ENCODE measurements around the gene NBL1.

NBL1 gene

GRCh38 chr1:19645411-19646251, 1.5 kb downstream of the NBL1 start:
- in situ Hi-C loops (cut with MboI; ENCODE audit: low sequenced_read_pairs), result no loop called here

- in situ Hi-C loops (cut with MboI; ENCODE audit: low sequenced_read_pairs), result no loop called here
Measured at GRCh38 chr1:19646377-19647319, 2.5 kb downstream of the NBL1 start.

- in situ Hi-C loops (cut with MboI; ENCODE audit: low sequenced_read_pairs), result no loop called here
Measured at GRCh38 chr1:19647643-19648042, 3.5 kb downstream of the NBL1 start.

GRCh38 chr1:19648239-19648638, 4.1 kb downstream of the NBL1 start:
- in situ Hi-C loops (cut with MboI; ENCODE audit: low sequenced_read_pairs), result no loop called here

GRCh38 chr1:19648689-19649088, 4.6 kb downstream of the NBL1 start:
- in situ Hi-C loops (cut with MboI; ENCODE audit: low sequenced_read_pairs), result no loop called here

GRCh38 chr1:19650416-19651140, 6.5 kb downstream of the NBL1 start:
- in situ Hi-C loops (cut with MboI; ENCODE audit: low sequenced_read_pairs), result no loop called here

- in situ Hi-C loops (cut with MboI; ENCODE audit: low sequenced_read_pairs), result no loop called here
Measured at GRCh38 chr1:19651141-19651737, 7.1 kb downstream of the NBL1 start.

GRCh38 chr1:19654386-19654785, 10.3 kb downstream of the NBL1 start:
- in situ Hi-C loops (cut with MboI; ENCODE audit: low sequenced_read_pairs), result no loop called here

GRCh38 chr1:19654886-19655717, 11.0 kb downstream of the NBL1 start:
- in situ Hi-C loops (cut with MboI; ENCODE audit: low sequenced_read_pairs), result no loop called here

- in situ Hi-C loops (cut with MboI; ENCODE audit: low sequenced_read_pairs), result no loop called here
Measured at GRCh38 chr1:19655718-19656080, 11.6 kb downstream of the NBL1 start.

GRCh38 chr1:19656134-19656779, 12.1 kb downstream of the NBL1 start:
- in situ Hi-C loops (cut with MboI; ENCODE audit: low sequenced_read_pairs), result no loop called here

- in situ Hi-C loops (cut with MboI; ENCODE audit: low sequenced_read_pairs), result no loop called here
Measured at GRCh38 chr1:19656780-19657466, 12.8 kb downstream of the NBL1 start.

- in situ Hi-C loops (cut with MboI; ENCODE audit: low sequenced_read_pairs), result no loop called here
Measured at GRCh38 chr1:19657511-19657910, 13.4 kb downstream of the NBL1 start.

GRCh38 chr1:19658186-19658585, 14.1 kb downstream of the NBL1 start:
- in situ Hi-C loops (cut with MboI; ENCODE audit: low sequenced_read_pairs), result no loop called here

- in situ Hi-C loops (cut with MboI; ENCODE audit: low sequenced_read_pairs), result no loop called here
Measured at GRCh38 chr1:19661721-19662228, 17.7 kb downstream of the NBL1 start.

GRCh38 chr1:19662313-19662712, 18.2 kb downstream of the NBL1 start:
- in situ Hi-C loops (cut with MboI; ENCODE audit: low sequenced_read_pairs), result no loop called here

GRCh38 chr1:19664453-19665185, 20.5 kb downstream of the NBL1 start, which contains the start of gene HTR6:
HTR6 (plus strand) TSS chr1:19664875; CDS start chr1:19665754, 879 bp downstream.
- in situ Hi-C loops (cut with MboI; ENCODE audit: low sequenced_read_pairs), result no loop called here

GRCh38 chr1:19665186-19665495, 21.0 kb downstream of the NBL1 start:
- in situ Hi-C loops (cut with MboI; ENCODE audit: low sequenced_read_pairs), result no loop called here

Data from HL-60/S4 treated with phorbol 12-myristate 13-acetate at 8.2 ng/mL for 4 days and 3 days (cell line).